Activated T-cell treated with anti-CD3 and anti-CD28 coated beads, Interleukin-2, amount 50 U/mL, for 24 hours (primary cell): ENCODE data around the gene FILIP1L.

Experiments used
- DNase-seq: peaks from one replicate; pipeline ENCODE4 v3.0.0-alpha.2; 2020
- H3K27ac Mint-ChIP-seq: 2 replicates; pipeline ENCODE4 v1.8.0; 2020; ENCODE audit warnings: mild to moderate bottlenecking, mixed read lengths
- H3K27me3 Mint-ChIP-seq: 2 replicates; pipeline ENCODE4 v1.8.0; 2020; ENCODE audit warnings: mixed read lengths
- H3K36me3 Mint-ChIP-seq: 2 replicates; pipeline ENCODE4 v1.8.0; 2020; ENCODE audit warnings: low read depth, mixed read lengths
- H3K4me1 Mint-ChIP-seq: 2 replicates; pipeline ENCODE4 v1.8.0; 2020; ENCODE audit warnings: low read depth, mixed read lengths
- H3K4me3 Mint-ChIP-seq: 2 replicates; pipeline ENCODE4 v1.8.0; 2020; ENCODE audit warnings: mild to moderate bottlenecking, moderate library complexity, mixed read lengths
- H3K9me3 Mint-ChIP-seq: 2 replicates; pipeline ENCODE4 v1.8.0; 2020; ENCODE audit warnings: mixed read lengths

The FILIP1L gene

GRCh38 chr3:99874237-99875002 lies 239.9 kb downstream of the FILIP1L start:
- peaks cover 49% of the 10 kb centered on the region for H3K4me1 Mint-ChIP-seq
- no peak for DNase-seq
- H3K4me3 Mint-ChIP-seq, result no peak overlapping the region
- H3K27ac Mint-ChIP-seq, result no peak overlapping the region
- no peaks in the 10 kb centered on the region for H3K9me3 Mint-ChIP-seq
- no peaks in the 10 kb centered on the region for H3K27me3 Mint-ChIP-seq
- H3K36me3 Mint-ChIP-seq, result peaks cover 6% of the 10 kb centered on the region

- H3K4me1 Mint-ChIP-seq, result peaks cover 50% of the 10 kb centered on the region
- no peaks in the 10 kb centered on the region for H3K27me3 Mint-ChIP-seq
- DNase-seq, result no peak
- no peak overlapping the region for H3K4me3 Mint-ChIP-seq
- H3K9me3 Mint-ChIP-seq, result no peaks in the 10 kb centered on the region
- H3K27ac Mint-ChIP-seq, result no peak overlapping the region
- H3K36me3 Mint-ChIP-seq, result peaks cover 3% of the 10 kb centered on the region
These were observed 240.8 kb downstream of the FILIP1L start for GRCh38 chr3:99873269-99874102.

DNA sequence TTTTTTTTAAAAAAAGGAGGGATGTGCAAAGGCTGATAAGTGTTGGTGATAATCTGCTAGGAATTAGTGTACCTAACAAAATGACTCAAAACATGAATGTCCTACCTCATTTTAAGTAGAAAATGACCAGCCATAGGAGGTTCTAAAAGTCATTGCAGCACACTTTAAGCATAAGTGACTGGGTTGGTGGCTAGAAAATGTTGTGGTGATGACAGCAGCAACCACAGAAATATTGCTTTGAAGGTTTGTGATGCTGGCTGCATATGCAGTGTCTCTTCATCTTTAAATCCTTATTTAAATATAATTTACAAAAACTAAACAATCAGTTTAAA lies 241.4 kb downstream of the FILIP1L start:
- no peak for DNase-seq

GRCh38 chr3:99871231-99872045 lies 242.9 kb downstream of the FILIP1L start:
- no peaks in the 10 kb centered on the region for H3K9me3 Mint-ChIP-seq
- no peak overlapping the region for H3K4me3 Mint-ChIP-seq
- H3K27ac Mint-ChIP-seq, result no peak overlapping the region
- H3K4me1 Mint-ChIP-seq, result peaks cover 53% of the 10 kb centered on the region
- peaks cover 8% of the 10 kb centered on the region for H3K36me3 Mint-ChIP-seq
- H3K27me3 Mint-ChIP-seq, result no peaks in the 10 kb centered on the region
- no peak for DNase-seq

More for the DNA sequence above, 241.4 kb downstream of the FILIP1L start:
- H3K4me3 Mint-ChIP-seq, result no peak overlapping the region
- H3K36me3 Mint-ChIP-seq, result peaks cover 1% of the 10 kb centered on the region
- no peaks in the 10 kb centered on the region for H3K27me3 Mint-ChIP-seq
- no peak overlapping the region for H3K27ac Mint-ChIP-seq
- peaks cover 49% of the 10 kb centered on the region for H3K4me1 Mint-ChIP-seq
- H3K9me3 Mint-ChIP-seq, result no peaks in the 10 kb centered on the region

DNA sequence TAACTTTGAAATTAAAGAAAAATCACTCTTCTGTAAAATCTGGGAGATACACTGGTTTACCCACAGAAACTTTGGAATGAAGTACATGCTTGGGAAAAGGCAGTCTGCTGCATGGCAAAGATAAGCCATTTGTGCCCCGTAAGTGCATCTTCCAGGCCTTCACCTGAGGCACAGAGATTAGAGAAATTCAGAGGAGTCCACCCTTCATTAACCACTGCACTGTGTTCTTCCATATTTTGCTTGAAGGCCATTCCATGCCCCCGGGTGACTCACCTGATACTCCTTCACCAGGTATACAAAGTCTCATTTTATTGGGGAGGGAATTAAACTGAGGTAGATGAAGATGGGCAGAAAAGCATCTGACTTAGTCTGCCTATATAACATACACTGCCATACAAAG lies 243.6 kb downstream of the FILIP1L start:
- no peaks in the 10 kb centered on the region for H3K9me3 Mint-ChIP-seq
- H3K4me3 Mint-ChIP-seq, result no peak overlapping the region
- H3K27ac Mint-ChIP-seq, result no peak overlapping the region
- DNase-seq, result no peak
- peaks cover 8% of the 10 kb centered on the region for H3K36me3 Mint-ChIP-seq
- H3K4me1 Mint-ChIP-seq, result peaks cover 58% of the 10 kb centered on the region
- no peaks in the 10 kb centered on the region for H3K27me3 Mint-ChIP-seq

DNA sequence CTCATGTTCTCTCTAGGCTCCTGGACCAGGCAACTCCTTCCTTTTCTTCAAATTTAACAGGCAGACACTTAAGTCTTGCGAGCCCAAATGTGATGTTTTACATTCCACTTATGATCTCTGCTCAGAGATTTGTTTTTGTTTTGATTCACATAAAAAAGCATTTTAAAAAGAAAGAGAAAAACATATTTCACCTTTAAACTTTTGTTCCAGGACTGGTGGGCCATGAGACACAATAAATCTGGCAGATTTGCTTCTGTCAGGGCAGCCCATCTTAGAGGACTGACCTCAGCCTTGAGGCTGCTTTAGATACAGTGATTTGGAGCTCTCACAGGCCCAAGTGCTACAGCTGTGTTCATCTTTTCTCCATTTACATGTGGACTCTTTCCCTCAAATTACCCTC lies 244.7 kb downstream of the FILIP1L start:
- Mint-ChIP-seq H3K27ac (no peak overlapping the region), H3K36me3 (peaks cover 9% of the 10 kb centered on the region), H3K4me3 (no peak overlapping the region), H3K4me1 (peaks cover 57% of the 10 kb centered on the region), H3K27me3 (no peaks in the 10 kb centered on the region), H3K9me3 (no peaks in the 10 kb centered on the region)
- no peak for DNase-seq

- Mint-ChIP-seq H3K27ac (no peak overlapping the region), H3K36me3 (peaks cover 15% of the 10 kb centered on the region), H3K27me3 (no peaks in the 10 kb centered on the region), H3K4me3 (no peak overlapping the region), H3K4me1 (peaks cover 47% of the 10 kb centered on the region), H3K9me3 (no peaks in the 10 kb centered on the region)
- DNase-seq, result no peak
These were observed 246.0 kb downstream of the FILIP1L start for GRCh38 chr3:99868311-99868646.

GRCh38 chr3:99867594-99868310 lies 246.5 kb downstream of the FILIP1L start:
- no peak for DNase-seq
- H3K4me1 Mint-ChIP-seq, result peaks cover 45% of the 10 kb centered on the region
- H3K4me3 Mint-ChIP-seq, result no peak overlapping the region
- H3K27me3 Mint-ChIP-seq, result no peaks in the 10 kb centered on the region
- H3K9me3 Mint-ChIP-seq, result no peaks in the 10 kb centered on the region
- no peak overlapping the region for H3K27ac Mint-ChIP-seq
- H3K36me3 Mint-ChIP-seq, result peaks cover 18% of the 10 kb centered on the region

- Mint-ChIP-seq H3K9me3 (no peaks in the 10 kb centered on the region), H3K4me1 (peaks cover 37% of the 10 kb centered on the region), H3K27ac (peak overlapping the region; percentile 16), H3K27me3 (no peaks in the 10 kb centered on the region), H3K4me3 (no peak overlapping the region), H3K36me3 (peaks cover 25% of the 10 kb centered on the region)
- DNase-seq, result no peak
These were observed 248.0 kb downstream of the FILIP1L start for GRCh38 chr3:99866261-99866761.

DNA sequence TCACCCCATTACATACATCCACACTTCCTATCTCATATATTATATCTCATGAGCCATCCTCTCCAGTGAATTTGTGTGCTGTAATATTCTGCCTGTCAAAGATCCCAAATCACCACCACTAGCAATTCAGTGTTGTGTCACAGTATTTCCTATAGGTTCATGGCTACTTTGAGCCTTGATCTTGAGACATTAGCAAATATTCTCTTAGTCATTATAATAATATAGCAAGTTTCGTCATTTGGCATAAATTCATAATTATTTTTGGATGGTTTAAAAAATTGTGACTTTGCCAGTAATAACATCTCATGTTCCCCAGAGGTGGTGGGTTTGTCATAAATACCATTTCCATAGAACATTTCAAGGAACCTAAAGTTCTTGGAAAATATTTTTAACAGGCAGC lies 249.0 kb downstream of the FILIP1L start:
- no peaks in the 10 kb centered on the region for H3K27me3 Mint-ChIP-seq
- H3K27ac Mint-ChIP-seq, result no peak overlapping the region
- H3K4me1 Mint-ChIP-seq, result peaks cover 37% of the 10 kb centered on the region

DNA sequence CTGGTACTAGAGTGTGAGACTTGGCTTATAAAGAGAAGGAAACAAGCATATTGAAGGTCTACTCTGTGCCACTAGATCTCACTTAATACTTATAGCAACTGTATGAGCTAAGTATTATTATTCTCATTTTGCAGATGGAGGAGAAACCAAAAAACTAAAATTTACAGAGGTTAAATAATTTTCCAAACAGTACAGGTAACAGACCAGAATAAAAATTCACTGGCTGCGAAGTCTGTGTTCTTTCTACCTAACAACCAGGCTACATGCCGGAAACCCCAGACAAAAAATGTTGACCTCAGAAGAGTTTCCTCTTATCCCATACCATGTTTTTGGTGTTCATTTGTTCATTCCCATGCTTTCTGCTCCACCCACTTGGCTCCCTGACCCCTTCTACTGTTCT lies 250.0 kb downstream of the FILIP1L start:
- DNase-seq, result no peak
- Mint-ChIP-seq H3K36me3 (peaks cover 28% of the 10 kb centered on the region), H3K9me3 (no peaks in the 10 kb centered on the region), H3K27ac (no peak overlapping the region), H3K4me3 (no peak overlapping the region), H3K27me3 (no peaks in the 10 kb centered on the region), H3K4me1 (peaks cover 42% of the 10 kb centered on the region)

More for the DNA sequence above, 249.0 kb downstream of the FILIP1L start:
- Mint-ChIP-seq H3K4me3 (no peak overlapping the region), H3K9me3 (no peaks in the 10 kb centered on the region), H3K36me3 (peaks cover 25% of the 10 kb centered on the region)
- DNase-seq, result no peak

- Mint-ChIP-seq H3K36me3 (peaks cover 33% of the 10 kb centered on the region), H3K9me3 (no peaks in the 10 kb centered on the region), H3K4me1 (peaks cover 47% of the 10 kb centered on the region), H3K4me3 (no peak overlapping the region), H3K27ac (no peak overlapping the region), H3K27me3 (no peaks in the 10 kb centered on the region)
- no peak for DNase-seq
These were observed 250.7 kb downstream of the FILIP1L start for GRCh38 chr3:99863588-99863987.

GRCh38 chr3:99863002-99863401 lies 251.3 kb downstream of the FILIP1L start:
- Mint-ChIP-seq H3K4me3 (no peak overlapping the region), H3K36me3 (peaks cover 33% of the 10 kb centered on the region), H3K9me3 (no peaks in the 10 kb centered on the region), H3K27ac (no peak overlapping the region), H3K4me1 (peaks cover 43% of the 10 kb centered on the region), H3K27me3 (no peaks in the 10 kb centered on the region)
- no peak for DNase-seq

DNA sequence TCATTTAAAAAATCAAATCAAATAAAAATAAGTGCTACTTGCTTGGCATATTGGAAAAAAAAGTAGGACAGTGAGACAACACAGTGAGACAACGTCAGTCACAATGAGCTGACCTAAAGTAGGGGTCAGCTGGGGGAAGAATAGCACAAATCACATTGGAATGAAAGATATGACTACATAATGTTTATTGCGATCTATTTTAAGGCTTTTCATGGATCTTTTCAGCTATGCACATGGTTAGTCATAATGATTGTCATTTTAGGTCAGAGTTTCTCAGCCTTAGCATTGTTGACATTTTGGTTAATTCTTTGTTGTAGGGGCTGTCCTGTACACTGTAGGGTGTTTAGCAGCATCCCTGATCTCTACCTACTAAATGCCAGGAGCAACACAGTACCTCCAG lies 252.1 kb downstream of the FILIP1L start:
- no peak overlapping the region for H3K27ac Mint-ChIP-seq
- peaks cover 38% of the 10 kb centered on the region for H3K4me1 Mint-ChIP-seq
- peaks cover 33% of the 10 kb centered on the region for H3K36me3 Mint-ChIP-seq
- no peak overlapping the region for H3K4me3 Mint-ChIP-seq
- no peaks in the 10 kb centered on the region for H3K9me3 Mint-ChIP-seq
- no peaks in the 10 kb centered on the region for H3K27me3 Mint-ChIP-seq
- DNase-seq, result no peak
